ENCODE results near the gene NPAS2. TPM values are rescaled to one million over a fixed set of nuclear protein-coding genes. Genes with fewer than 3 reads are reported as not detected.

Gene NPAS2
- total and polyA plus RNA-seq, 2 donors from 2014 or later: 8.4 to 44.5 TPM

DNA sequence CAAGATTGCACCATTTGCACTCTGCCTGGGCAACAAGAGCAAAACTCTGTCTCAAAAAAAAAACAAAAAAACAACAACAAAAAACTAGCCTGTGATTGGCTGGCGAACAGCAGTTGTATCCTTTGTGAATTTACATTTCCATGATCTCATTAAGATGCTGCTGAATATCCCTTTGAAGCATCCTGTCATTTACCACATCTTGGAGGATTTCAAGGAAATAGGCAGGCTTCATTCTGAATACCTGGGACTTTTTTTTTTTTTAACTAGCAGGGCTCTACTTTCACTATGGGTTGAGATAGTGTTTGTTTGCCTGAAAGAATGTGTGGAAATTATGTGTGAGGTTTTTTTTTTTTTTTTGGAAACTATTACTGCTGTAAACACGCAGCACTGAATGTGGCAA, 132.6 kb downstream of the NPAS2 start:
- no peak for FAIRE-seq
- intact Hi-C loops (cut with DNase I): no loop called here
- no peak for TF ChIP-seq CTCF (IDR thresholded peaks at IDR 0.05; ENCODE audit: borderline replicate concordance, extremely low read depth, insufficient read depth)
- Histone ChIP-seq H3K27ac (ENCODE audit: low read depth in 2 of 2, low read length in 2 of 2) (no peak overlapping the region), H3K9ac (ENCODE audit: low read length in 3 of 3) (no peak overlapping the region), H3K9me3 (ENCODE audit: control insufficient read depth in 2 of 3, insufficient read depth in 1 of 3, low read length in 3 of 3) (no peaks in the 10 kb centered on the region), H3K36me3 (ENCODE audit: control insufficient read depth in 2 of 3, insufficient read depth in 3 of 3, low read length in 3 of 3) (no peaks in the 10 kb centered on the region), H3K4me1 (ENCODE audit: control insufficient read depth in 2 of 3, insufficient read depth in 2 of 3, low read depth in 1 of 3, low read length in 3 of 3) (no peaks in the 10 kb centered on the region), H3K4me3 (ENCODE audit: low read length in 3 of 3) (no peak overlapping the region), H3K27me3 (ENCODE audit: control insufficient read depth, insufficient read depth, low read length) (no peaks in the 10 kb centered on the region)
- no peak for DNase-seq

DNA sequence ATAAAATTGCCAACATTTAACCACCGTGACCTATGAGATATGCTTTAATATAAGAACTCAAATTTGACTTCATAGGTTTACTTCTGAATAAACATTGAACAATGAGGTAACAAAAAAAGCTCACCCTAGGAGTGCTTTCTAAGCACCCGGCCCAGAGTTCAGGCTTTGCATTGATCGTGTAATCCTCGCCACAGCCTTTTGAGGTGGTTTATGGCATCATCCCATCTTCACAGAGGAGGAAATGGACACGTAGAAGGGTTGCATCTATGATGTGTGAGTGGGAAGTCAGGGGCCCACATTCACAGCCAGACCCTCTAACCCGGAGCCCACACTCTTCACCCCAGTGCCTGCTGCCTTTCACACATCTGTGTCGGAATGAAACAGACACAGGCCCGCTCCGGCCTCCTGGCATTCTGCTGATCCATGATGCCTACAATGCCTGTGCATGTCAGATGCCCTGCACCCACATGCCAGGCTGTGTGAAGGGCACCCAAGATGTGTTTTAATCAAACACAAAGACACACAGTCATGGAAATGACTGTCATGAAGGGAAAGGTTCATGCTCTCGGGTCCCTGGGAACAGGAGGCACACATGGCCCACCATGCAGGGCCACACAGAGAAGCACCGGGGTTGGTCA, 133.6 kb downstream of the NPAS2 start:
- FAIRE-seq: no peak
- no peak for DNase-seq

DNA sequence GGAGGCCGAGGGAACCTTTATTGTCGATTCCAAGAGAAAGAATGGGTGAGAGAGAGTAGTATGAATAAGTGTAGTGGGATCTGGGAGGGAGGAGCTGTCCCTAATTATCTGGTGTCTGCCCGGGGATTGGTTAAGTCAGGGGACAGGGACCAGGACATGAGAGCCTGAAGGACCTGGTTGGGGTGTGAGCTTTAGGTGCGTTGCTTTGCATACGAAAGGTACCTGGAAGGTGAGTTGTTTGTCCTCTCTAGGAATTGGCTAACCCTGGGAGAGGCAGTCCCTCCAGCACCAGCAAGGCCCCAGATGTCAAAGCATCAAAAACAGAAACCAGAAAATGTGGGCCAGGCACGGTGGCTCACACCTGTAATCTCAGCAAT, 134.1 kb downstream of the NPAS2 start:
- no peak overlapping the region for H3K9ac ChIP-seq (ENCODE audit: low read length in 3 of 3)
- no peaks in the 10 kb centered on the region for H3K4me1 ChIP-seq (ENCODE audit: control insufficient read depth in 2 of 3, insufficient read depth in 2 of 3, low read depth in 1 of 3, low read length in 3 of 3)
- no peak for TF ChIP-seq CTCF (IDR thresholded peaks at IDR 0.05; ENCODE audit: borderline replicate concordance, extremely low read depth, insufficient read depth)
- no peaks in the 10 kb centered on the region for H3K27me3 ChIP-seq (ENCODE audit: control insufficient read depth, insufficient read depth, low read length)
- H3K4me3 ChIP-seq (ENCODE audit: low read length in 3 of 3): no peak overlapping the region
- H3K9me3 ChIP-seq (ENCODE audit: control insufficient read depth in 2 of 3, insufficient read depth in 1 of 3, low read length in 3 of 3): no peaks in the 10 kb centered on the region
- H3K27ac ChIP-seq (ENCODE audit: low read depth in 2 of 2, low read length in 2 of 2): no peak overlapping the region
- no peak for FAIRE-seq
- H3K36me3 ChIP-seq (ENCODE audit: control insufficient read depth in 2 of 3, insufficient read depth in 3 of 3, low read length in 3 of 3): no peaks in the 10 kb centered on the region
- DNase-seq: no peak
- intact Hi-C loops (cut with DNase I): no loop called here

More for the DNA sequence above, 133.6 kb downstream of the NPAS2 start:
- H3K4me1 ChIP-seq (ENCODE audit: control insufficient read depth in 2 of 3, insufficient read depth in 2 of 3, low read depth in 1 of 3, low read length in 3 of 3): no peaks in the 10 kb centered on the region
- H3K4me3 ChIP-seq (ENCODE audit: low read length in 3 of 3): no peak overlapping the region
- TF ChIP-seq CTCF (IDR thresholded peaks at IDR 0.05; ENCODE audit: borderline replicate concordance, extremely low read depth, insufficient read depth): no peak
- no peaks in the 10 kb centered on the region for H3K36me3 ChIP-seq (ENCODE audit: control insufficient read depth in 2 of 3, insufficient read depth in 3 of 3, low read length in 3 of 3)
- no peak overlapping the region for H3K27ac ChIP-seq (ENCODE audit: low read depth in 2 of 2, low read length in 2 of 2)
- no peaks in the 10 kb centered on the region for H3K27me3 ChIP-seq (ENCODE audit: control insufficient read depth, insufficient read depth, low read length)
- H3K9ac ChIP-seq (ENCODE audit: low read length in 3 of 3): no peak overlapping the region
- intact Hi-C loops (cut with DNase I): no loop called here
- no peaks in the 10 kb centered on the region for H3K9me3 ChIP-seq (ENCODE audit: control insufficient read depth in 2 of 3, insufficient read depth in 1 of 3, low read length in 3 of 3)

DNA sequence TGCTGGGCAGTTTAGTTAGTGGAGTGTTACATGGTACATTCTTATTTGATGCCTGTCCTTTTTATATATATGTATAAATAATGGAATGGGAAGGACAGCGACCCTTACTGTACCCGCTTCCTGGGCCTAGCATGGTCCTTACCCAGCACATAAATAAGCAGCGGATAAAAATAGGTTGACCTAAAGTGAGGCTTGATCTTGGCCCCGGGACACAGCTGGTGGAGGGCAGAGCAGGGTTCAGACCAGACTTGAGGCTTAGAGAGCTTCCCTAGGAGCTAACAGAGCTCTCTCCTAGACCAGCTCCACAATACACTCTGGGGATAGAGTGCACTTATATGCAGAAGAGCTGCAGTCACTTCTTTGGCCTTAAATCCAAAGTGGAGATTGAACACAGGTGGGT, 135.3 kb downstream of the NPAS2 start:
- Histone ChIP-seq H3K36me3 (ENCODE audit: control insufficient read depth in 2 of 3, insufficient read depth in 3 of 3, low read length in 3 of 3) (no peaks in the 10 kb centered on the region), H3K27ac (ENCODE audit: low read depth in 2 of 2, low read length in 2 of 2) (no peak overlapping the region), H3K27me3 (ENCODE audit: control insufficient read depth, insufficient read depth, low read length) (no peaks in the 10 kb centered on the region), H3K9ac (ENCODE audit: low read length in 3 of 3) (no peak overlapping the region), H3K4me3 (ENCODE audit: low read length in 3 of 3) (no peak overlapping the region), H3K4me1 (ENCODE audit: control insufficient read depth in 2 of 3, insufficient read depth in 2 of 3, low read depth in 1 of 3, low read length in 3 of 3) (no peaks in the 10 kb centered on the region), H3K9me3 (ENCODE audit: control insufficient read depth in 2 of 3, insufficient read depth in 1 of 3, low read length in 3 of 3) (no peaks in the 10 kb centered on the region)
- no peak for TF ChIP-seq CTCF (IDR thresholded peaks at IDR 0.05; ENCODE audit: borderline replicate concordance, extremely low read depth, insufficient read depth)
- intact Hi-C loops (cut with DNase I): no loop called here
- FAIRE-seq: no peak
- no peak for DNase-seq
